DMS 273 treated with DMSO at 0.1 percent for 48 hours (cell line): ENCODE data around the gene ENDOG.
"Not testable (repeated sequence)": the region's sequence is repeated elsewhere in the genome, so short reads cannot be mapped to it uniquely, and the experiment has no call there.

Experiments
- DNase-seq: peaks from one replicate; lab custom pipeline; 2025; lab: John Stamatoyannopoulos, UW

ENDOG gene

GRCh38 chr9:128828719-128829452, 10.6 kb downstream of the ENDOG start:
- no peak for DNase-seq

GRCh38 chr9:128829477-128830251, 11.4 kb downstream of the ENDOG start, which contains the start of gene SPOUT1:
TSS of gene SPOUT1 (minus strand) at chr9:128829794. CDS start at chr9:128829780, 14 bp downstream.
- peak; percentile 80 for DNase-seq

GRCh38 chr9:128833696-128834095, 15.4 kb downstream of the ENDOG start:
- no peak for DNase-seq

GRCh38 chr9:128835246-128836210, 17.2 kb downstream of the ENDOG start:
- DNase-seq: no peak

GRCh38 chr9:128836509-128837145, 18.3 kb downstream of the ENDOG start:
- DNase-seq: no peak

- DNase-seq: no peak
These were observed 20.0 kb downstream of the ENDOG start for GRCh38 chr9:128838338-128838737.

GRCh38 chr9:128840524-128840923, 22.2 kb downstream of the ENDOG start:
- DNase-seq: no peak

GRCh38 chr9:128841694-128842492, 23.6 kb downstream of the ENDOG start:
- no peak for DNase-seq

GRCh38 chr9:128843171-128843570, 24.9 kb downstream of the ENDOG start:
- not testable (repeated sequence) for DNase-seq

GRCh38 chr9:128845186-128845931, 27.1 kb downstream of the ENDOG start:
- peak; percentile 86 for DNase-seq

GRCh38 chr9:128846680-128847030, 28.4 kb downstream of the ENDOG start:
- no peak for DNase-seq

GRCh38 chr9:128847803-128848202, 29.5 kb downstream of the ENDOG start:
- no peak for DNase-seq

GRCh38 chr9:128851024-128851423, 32.7 kb downstream of the ENDOG start:
- not testable (repeated sequence) for DNase-seq

- DNase-seq: not testable (repeated sequence)
These were observed 33.7 kb downstream of the ENDOG start for GRCh38 chr9:128851779-128852600.

- not testable (repeated sequence) for DNase-seq
These were observed 34.3 kb downstream of the ENDOG start for GRCh38 chr9:128852646-128853045.

GRCh38 chr9:128854454-128854853, 36.2 kb downstream of the ENDOG start:
- not testable (repeated sequence) for DNase-seq

- DNase-seq: not testable (repeated sequence)
These were observed 40.2 kb downstream of the ENDOG start for GRCh38 chr9:128858476-128858875.

GRCh38 chr9:128860937-128861336, 42.6 kb downstream of the ENDOG start:
- no peak for DNase-seq

GRCh38 chr9:128861501-128861900, 43.2 kb downstream of the ENDOG start:
- DNase-seq: no peak
